Naive thymus-derived CD4-positive, alpha-beta T cell (primary cell): Measurements from ENCODE around the gene PKD2. TPM values are rescaled to one million over a fixed set of nuclear protein-coding genes. Genes with fewer than 3 reads are reported as not detected.

Experiments used
- ATAC-seq: fragments of 150-1000 bp; cut with Tn5 transposase; 2 replicates; pipeline ENCODE4 v1.10.0; 2021; ENCODE audit warnings: mild to moderate bottlenecking, moderate library complexity
- CTCF ChIA-PET: fragments of 350-600 bp; sonication (Branson Sonifier 250); formaldehyde crosslinking; loops from one replicate; lab custom pipeline; 2021; ENCODE audit warnings: antibody characterized with exemption; lab: Charles Lee
- POLR2A ChIA-PET: fragments of 350-600 bp; sonication (Branson Sonifier 250); formaldehyde crosslinking; loops from one replicate; lab custom pipeline; 2021; ENCODE audit warnings: antibody characterized with exemption, inconsistent platforms; lab: Charles Lee
- DNase-seq, 9 donors: peaks; one replicate each; pipeline versions ENCODE4 v3.0.0 to v3.0.0-alpha.2; 2020 to 2022; ENCODE audit warnings: mixed read lengths in 1 of 9
- H3K27ac ChIP-seq: one replicate; pipeline ENCODE4 v1.7.0; 2013; ENCODE audit warnings: mild to moderate bottlenecking, low read depth, low read length, moderate library complexity
- H3K27me3 ChIP-seq, 2 donors: one replicate each; pipeline ENCODE4 v1.7.0; 2013; ENCODE audit warnings: low read length in 2 of 2, mild to moderate bottlenecking in 2 of 2, moderate library complexity in 2 of 2; ENCODE audit not compliant: control insufficient read depth in 2 of 2, insufficient read depth in 2 of 2
- H3K36me3 ChIP-seq, 3 experiments: 1 replicate in 2 of 3; 2 replicates in 1 of 3; pipeline ENCODE4 v1.7.0; 2013; ENCODE audit warnings: low read length in 3 of 3, mild to moderate bottlenecking in 3 of 3, moderate library complexity in 1 of 3; ENCODE audit not compliant: insufficient read depth in 3 of 3, control insufficient read depth in 2 of 3
- H3K4me1 ChIP-seq, 2 donors: one replicate each; pipeline ENCODE4 v1.7.0; 2013; ENCODE audit warnings: low read length in 2 of 2, mild to moderate bottlenecking in 2 of 2, moderate library complexity in 1 of 2; ENCODE audit not compliant: control insufficient read depth in 2 of 2, insufficient read depth in 2 of 2
- H3K4me3 ChIP-seq: 2 replicates; pipeline ENCODE4 v1.7.0; 2013; ENCODE audit warnings: mild to moderate bottlenecking, low read length
- H3K9me3 ChIP-seq, 3 experiments: 1 replicate in 2 of 3; 2 replicates in 1 of 3; pipeline ENCODE4 v1.7.0; 2013; ENCODE audit warnings: low read length in 3 of 3; ENCODE audit not compliant: control insufficient read depth in 2 of 3
- H3K27ac Mint-ChIP-seq, 9 donors: one replicate each; pipeline ENCODE4 v1.8.0; 2020 to 2022; ENCODE audit warnings: mixed read lengths in 9 of 9, mild to moderate bottlenecking in 8 of 9, moderate library complexity in 5 of 9, inconsistent platforms in 2 of 9
- H3K27me3 Mint-ChIP-seq, 5 donors: one replicate each; pipeline ENCODE4 v1.8.0; 2021 to 2022; ENCODE audit warnings: mixed read lengths in 5 of 5, mild to moderate bottlenecking in 1 of 5
- H3K36me3 Mint-ChIP-seq, 5 donors: one replicate each; pipeline ENCODE4 v1.8.0; 2020 to 2022; ENCODE audit warnings: mixed read lengths in 5 of 5, mild to moderate bottlenecking in 3 of 5, inconsistent platforms in 1 of 5
- H3K4me1 Mint-ChIP-seq, 7 donors: one replicate each; pipeline ENCODE4 v1.8.0; 2020 to 2022; ENCODE audit warnings: mixed read lengths in 7 of 7, mild to moderate bottlenecking in 3 of 7, inconsistent platforms in 1 of 7
- H3K4me3 Mint-ChIP-seq, 10 donors: one replicate each; pipeline ENCODE4 v1.8.0; 2020 to 2022; ENCODE audit warnings: mild to moderate bottlenecking in 10 of 10, mixed read lengths in 10 of 10, moderate library complexity in 6 of 10, inconsistent platforms in 2 of 10
- H3K9me3 Mint-ChIP-seq, 11 donors: one replicate each; pipeline ENCODE4 v1.8.0; 2020 to 2022; ENCODE audit warnings: mixed read lengths in 11 of 11, mild to moderate bottlenecking in 4 of 11, inconsistent platforms in 1 of 11, moderate library complexity in 1 of 11
- intact Hi-C, 2 donors: fragments of 100-400 bp; cut with micrococcal nuclease; formaldehyde crosslinking; loops; one replicate each; pipeline ENCODE4 v1.15.1; 2023
- polyA plus RNA-seq, 2 donors: library from polyadenylated mRNA; unstranded; fragments of 300-500 nt; fragmentation: Illumina TruSeq; gene quantifications; one replicate each; pipeline ENCODE4 v1.2.3, GENCODE V29; 2021
- total RNA-seq, 6 experiments: library from RNA in 5 of 6; stranded (reverse) in 5 of 6; gene quantifications; 1 replicate in 5 of 6; 2 replicates in 1 of 6; pipeline ENCODE4 v1.2.3 and lab custom pipeline; 2021 to 2026

The PKD2 gene
- total and polyA plus RNA-seq, 7 experiments from 2014 or later: 2.7 to 16.1 (median 6.8) TPM

DNA sequence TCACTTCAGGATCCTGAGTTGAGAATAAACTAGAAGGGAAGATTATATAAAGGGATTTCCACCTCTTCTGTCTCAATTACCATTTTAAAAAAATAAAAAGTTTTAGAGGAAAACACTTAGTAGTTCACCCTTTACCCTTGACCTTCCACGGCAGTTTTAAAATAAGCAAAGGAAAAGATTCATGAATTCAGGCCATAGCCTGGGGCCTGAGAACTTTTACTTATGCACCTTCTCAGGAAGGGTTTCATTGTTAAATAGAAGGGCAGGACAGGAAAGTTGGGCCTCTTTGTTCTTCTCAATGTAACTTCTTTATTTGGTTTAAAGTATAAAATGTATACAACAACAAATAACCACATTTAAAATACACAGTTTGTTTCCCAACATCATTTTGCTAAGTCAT lies 54.9 kb downstream of the PKD2 start:
- no peak overlapping the region for H3K4me3 Mint-ChIP-seq
- DNase-seq: no peak
- peaks cover 0 to 16% (median 2%) of the 10 kb centered on the region in 3 experiments for H3K36me3 ChIP-seq
- no peak overlapping the region for H3K27ac Mint-ChIP-seq
- H3K27ac ChIP-seq: no peak overlapping the region
- no peak for ATAC-seq
- no peaks in the 10 kb centered on the region for H3K27me3 Mint-ChIP-seq
- peaks cover 0 to 52% (median 28%) of the 10 kb centered on the region in 5 donors for H3K36me3 Mint-ChIP-seq
- H3K4me1 ChIP-seq: no peaks in the 10 kb centered on the region
- intact Hi-C loops: no loop called here
- CTCF ChIA-PET: no interaction called here
- no peaks in the 10 kb centered on the region for H3K9me3 ChIP-seq
- no peak overlapping the region for H3K4me3 ChIP-seq
- H3K4me1 Mint-ChIP-seq: peaks cover 0 to 2% (median 0%) of the 10 kb centered on the region in 7 donors
- peaks cover 0 to under 1% (median 0%) of the 10 kb centered on the region in 11 donors for H3K9me3 Mint-ChIP-seq
- POLR2A ChIA-PET: no interaction called here
- H3K27me3 ChIP-seq: no peaks in the 10 kb centered on the region

DNA sequence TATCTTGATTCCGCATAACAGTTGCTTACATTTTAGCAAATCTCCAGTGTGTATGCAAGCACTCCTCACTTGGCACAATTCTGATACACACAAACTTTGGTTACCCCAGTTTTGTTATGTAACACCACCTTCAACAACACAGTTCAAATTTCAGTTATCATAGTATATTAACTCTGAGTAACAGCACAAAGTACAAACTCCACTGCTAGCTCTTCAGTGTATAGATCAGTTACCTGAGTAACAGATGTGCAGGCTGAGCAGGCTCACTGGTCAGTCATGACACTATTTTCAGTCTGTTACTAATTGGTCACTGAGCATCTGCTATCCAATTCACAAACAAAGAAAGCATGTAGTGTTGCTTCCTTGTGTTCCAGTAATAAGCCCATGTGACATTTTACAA lies 55.4 kb downstream of the PKD2 start:
- Mint-ChIP-seq H3K36me3 (peaks cover 4 to 57% (median 34%) of the 10 kb centered on the region in 5 donors), H3K27me3 (no peaks in the 10 kb centered on the region), H3K4me1 (peaks cover 0 to 2% (median 0%) of the 10 kb centered on the region in 7 donors), H3K4me3 (no peak overlapping the region), H3K27ac (no peak overlapping the region), H3K9me3 (peaks cover 0 to 5% (median 1%) of the 10 kb centered on the region in 11 donors)
- CTCF ChIA-PET: no interaction called here
- DNase-seq: no peak
- POLR2A ChIA-PET: no interaction called here
- H3K4me3 ChIP-seq: no peak overlapping the region
- no peaks in the 10 kb centered on the region for H3K27me3 ChIP-seq
- intact Hi-C loops: no loop called here
- ATAC-seq: no peak
- no peak overlapping the region for H3K27ac ChIP-seq
- H3K36me3 ChIP-seq: peaks cover 0 to 21% (median 2%) of the 10 kb centered on the region in 3 experiments
- no peaks in the 10 kb centered on the region for H3K9me3 ChIP-seq
- no peaks in the 10 kb centered on the region for H3K4me1 ChIP-seq

DNA sequence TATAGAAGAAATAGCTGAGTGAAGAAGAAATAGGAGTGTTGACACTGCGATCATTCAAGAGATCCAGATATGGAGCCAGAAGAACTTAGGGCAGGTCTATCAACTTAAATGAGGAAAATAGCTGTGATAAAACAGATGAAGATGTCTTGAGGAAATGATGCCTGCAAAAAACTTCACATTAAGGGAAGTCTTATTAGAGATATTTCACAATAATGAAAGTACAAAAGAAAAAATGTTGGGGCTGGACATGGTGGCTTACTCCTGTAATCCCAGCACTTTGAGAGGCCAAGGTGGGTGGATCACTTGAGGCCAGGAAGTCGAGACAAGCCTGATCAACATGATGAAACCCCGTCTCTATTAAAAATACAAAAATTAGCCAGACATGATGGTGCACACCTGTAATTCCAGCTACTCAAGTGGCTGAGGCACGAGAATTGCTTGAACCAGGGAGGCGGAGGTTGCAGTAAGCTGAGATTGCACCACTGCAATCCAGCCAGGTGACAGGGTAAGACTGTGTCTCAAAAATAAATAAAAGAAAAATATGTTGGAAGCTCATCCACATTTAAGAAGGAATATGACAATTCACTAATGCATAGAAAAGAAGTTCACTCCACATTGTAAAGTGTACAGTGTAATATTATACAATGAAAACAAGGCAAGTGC lies 56.3 kb downstream of the PKD2 start:
- H3K27ac ChIP-seq: no peak overlapping the region
- H3K27me3 Mint-ChIP-seq: no peaks in the 10 kb centered on the region
- H3K36me3 Mint-ChIP-seq: peaks cover 5 to 63% (median 42%) of the 10 kb centered on the region in 5 donors
- POLR2A ChIA-PET: no interaction called here
- no peak for ATAC-seq
- no peaks in the 10 kb centered on the region for H3K4me1 ChIP-seq
- intact Hi-C loops: no loop called here
- H3K27ac Mint-ChIP-seq: peak overlapping the region in 1 of 9 donors; percentile 21
- CTCF ChIA-PET: no interaction called here
- no peaks in the 10 kb centered on the region for H3K27me3 ChIP-seq
- no peaks in the 10 kb centered on the region for H3K9me3 ChIP-seq
- no peak for DNase-seq
- peaks cover 0 to 12% (median 3%) of the 10 kb centered on the region in 11 donors for H3K9me3 Mint-ChIP-seq
- H3K4me1 Mint-ChIP-seq: peaks cover 0 to 2% (median 0%) of the 10 kb centered on the region in 7 donors
- no peak overlapping the region for H3K4me3 Mint-ChIP-seq
- no peak overlapping the region for H3K4me3 ChIP-seq
- peaks cover 0 to 25% (median 2%) of the 10 kb centered on the region in 3 experiments for H3K36me3 ChIP-seq

DNA sequence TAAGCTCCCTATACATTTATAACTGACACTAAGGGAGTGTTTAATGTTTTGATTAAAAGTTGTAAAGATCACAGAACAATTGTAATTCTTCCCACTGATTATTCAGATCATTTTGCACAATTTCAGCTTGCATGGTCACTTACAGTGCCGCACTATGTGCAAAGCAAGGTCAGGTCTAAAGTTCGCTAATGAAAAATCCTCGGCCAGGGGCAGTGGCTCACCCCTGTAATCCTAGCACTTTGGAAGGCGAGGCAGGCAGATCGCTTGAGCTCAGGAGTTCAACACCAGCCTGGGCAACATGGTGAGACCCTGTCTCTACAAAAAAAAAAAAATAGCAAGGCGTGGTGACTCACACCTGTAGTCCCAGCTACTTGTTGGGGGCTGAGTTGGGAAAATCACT lies 57.0 kb downstream of the PKD2 start:
- no peaks in the 10 kb centered on the region for H3K9me3 ChIP-seq
- DNase-seq (no peak), ATAC-seq (no peak)
- Mint-ChIP-seq H3K36me3 (peaks cover 5 to 64% (median 47%) of the 10 kb centered on the region in 5 donors), H3K27me3 (no peaks in the 10 kb centered on the region), H3K4me3 (no peak overlapping the region), H3K4me1 (peaks cover 0 to 2% (median 0%) of the 10 kb centered on the region in 7 donors), H3K27ac (no peak overlapping the region), H3K9me3 (peaks cover 0 to 16% (median 3%) of the 10 kb centered on the region in 11 donors)
- no peak overlapping the region for H3K4me3 ChIP-seq
- intact Hi-C loops: no loop called here
- POLR2A ChIA-PET: no interaction called here
- H3K4me1 ChIP-seq: no peaks in the 10 kb centered on the region
- H3K27me3 ChIP-seq: no peaks in the 10 kb centered on the region
- H3K27ac ChIP-seq: no peak overlapping the region
- CTCF ChIA-PET: no interaction called here
- peaks cover 0 to 25% (median 2%) of the 10 kb centered on the region in 3 experiments for H3K36me3 ChIP-seq

DNA sequence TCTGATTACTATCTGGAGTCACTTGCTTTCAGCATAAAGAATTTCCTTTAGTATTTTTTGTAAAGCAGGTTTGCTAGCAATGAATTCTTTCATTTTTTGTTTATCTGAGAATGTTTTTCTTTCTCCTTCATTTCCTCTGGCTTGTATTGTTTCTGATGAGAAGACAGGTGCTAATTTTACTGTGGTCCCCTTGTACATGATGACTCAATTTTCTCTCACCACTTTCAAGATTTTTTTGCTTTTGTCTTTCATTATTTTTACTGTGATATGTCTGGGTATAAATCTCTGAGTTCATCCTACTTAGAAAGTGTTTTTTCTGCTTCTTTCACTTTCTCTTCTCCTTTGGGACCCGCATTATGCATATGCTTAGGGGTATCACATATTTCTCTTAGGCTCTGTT lies 62.6 kb downstream of the PKD2 start:
- H3K27me3 Mint-ChIP-seq: no peaks in the 10 kb centered on the region
- H3K9me3 Mint-ChIP-seq: peaks cover 0 to 34% (median 12%) of the 10 kb centered on the region in 11 donors
- Histone ChIP-seq H3K27me3 (no peaks in the 10 kb centered on the region), H3K27ac (no peak overlapping the region), H3K4me1 (no peaks in the 10 kb centered on the region), H3K4me3 (no peak overlapping the region), H3K36me3 (peaks cover 0 to 29% (median 2%) of the 10 kb centered on the region in 3 experiments), H3K9me3 (no peaks in the 10 kb centered on the region)
- H3K36me3 Mint-ChIP-seq: peaks cover 31 to 81% (median 75%) of the 10 kb centered on the region in 5 donors
- ChIA-PET POLR2A (no interaction called here), CTCF (no interaction called here)
- peaks cover 0 to 5% (median 0%) of the 10 kb centered on the region in 7 donors for H3K4me1 Mint-ChIP-seq
- ATAC-seq: no peak
- no peak for DNase-seq
- no peak overlapping the region for H3K27ac Mint-ChIP-seq
- H3K4me3 Mint-ChIP-seq: no peak overlapping the region
- intact Hi-C loops: no loop called here

DNA sequence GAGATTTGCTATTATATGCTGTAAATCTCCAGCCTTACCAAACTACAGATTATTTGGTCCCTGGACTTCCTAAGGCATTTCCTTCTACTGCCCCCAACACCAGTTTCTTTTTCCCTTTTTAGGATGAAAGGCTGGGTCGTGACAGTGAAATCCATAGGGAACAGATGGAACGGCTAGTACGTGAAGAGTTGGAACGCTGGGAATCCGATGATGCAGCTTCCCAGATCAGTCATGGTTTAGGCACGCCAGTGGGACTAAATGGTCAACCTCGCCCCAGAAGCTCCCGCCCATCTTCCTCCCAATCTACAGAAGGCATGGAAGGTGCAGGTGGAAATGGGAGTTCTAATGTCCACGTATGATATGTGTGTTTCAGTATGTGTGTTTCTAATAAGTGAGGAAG lies 67.9 kb downstream of the PKD2 start:
- Mint-ChIP-seq H3K27ac (no peak overlapping the region), H3K4me3 (no peak overlapping the region), H3K9me3 (peaks cover 0 to 19% (median 8%) of the 10 kb centered on the region in 11 donors), H3K4me1 (no peaks in the 10 kb centered on the region), H3K36me3 (peaks cover 21 to 54% (median 40%) of the 10 kb centered on the region in 5 donors), H3K27me3 (no peaks in the 10 kb centered on the region)
- no peak for DNase-seq
- Histone ChIP-seq H3K27ac (no peak overlapping the region), H3K4me1 (no peaks in the 10 kb centered on the region), H3K27me3 (no peaks in the 10 kb centered on the region), H3K4me3 (no peak overlapping the region), H3K9me3 (no peaks in the 10 kb centered on the region), H3K36me3 (peaks cover 0 to 7% (median 0%) of the 10 kb centered on the region in 3 experiments)
- ChIA-PET POLR2A (no interaction called here), CTCF (no interaction called here)
- no peak for ATAC-seq
- intact Hi-C loops: no loop called here
